HG03378 (cell line): ENCODE measurements around the gene NSA2.

Experiments
- ATAC-seq: cut with Tn5 transposase; IDR thresholded peaks from one replicate; pipeline ENCODE4 v1.9.1; 2021; ENCODE audit warnings: mild to moderate bottlenecking, moderate library complexity; ENCODE audit not compliant: unreplicated experiment

The NSA2 gene

DNA sequence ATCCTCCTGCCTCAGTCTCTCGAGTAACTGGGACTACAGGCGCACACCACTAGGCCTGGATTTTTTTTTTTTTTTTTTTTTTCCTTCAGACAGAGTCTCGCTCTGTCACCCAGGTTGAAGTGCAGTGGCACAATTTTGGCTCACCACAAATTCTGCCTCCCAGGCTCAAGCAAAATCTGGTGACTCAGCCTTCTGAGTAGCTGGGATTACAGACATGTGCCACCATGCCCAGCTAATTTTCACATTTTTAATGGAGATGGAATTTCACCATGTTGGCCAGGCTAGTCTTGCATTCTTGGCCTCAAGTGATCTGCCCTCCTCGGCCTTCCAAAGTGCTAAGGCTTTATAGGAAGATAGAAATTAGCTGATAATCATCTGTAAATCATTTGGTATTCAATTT is 43.9 kb downstream of the NSA2 start:
- no peak for ATAC-seq

DNA sequence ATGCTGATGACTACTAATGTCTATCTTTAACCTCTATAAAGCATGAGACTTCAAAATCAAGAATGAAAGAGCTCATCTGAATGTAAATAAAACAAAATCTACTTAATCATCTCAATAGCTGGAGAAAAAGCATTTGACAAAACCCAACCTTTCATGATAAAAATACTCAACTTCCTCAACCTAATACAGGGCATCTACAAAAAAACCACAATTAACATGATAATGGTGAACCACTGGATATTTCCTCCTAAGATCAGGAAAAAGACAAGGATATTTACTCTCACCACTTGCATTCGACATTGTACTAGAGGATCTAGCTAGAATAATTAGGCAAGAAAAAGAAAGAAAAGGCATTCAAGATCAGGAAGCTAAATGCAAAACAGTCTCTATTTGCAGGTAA is 49.8 kb downstream of the NSA2 start:
- no peak for ATAC-seq

- ATAC-seq = no peak
Observed at GRCh38 chr5:74822288-74822687, 55.2 kb downstream of the NSA2 start.

DNA sequence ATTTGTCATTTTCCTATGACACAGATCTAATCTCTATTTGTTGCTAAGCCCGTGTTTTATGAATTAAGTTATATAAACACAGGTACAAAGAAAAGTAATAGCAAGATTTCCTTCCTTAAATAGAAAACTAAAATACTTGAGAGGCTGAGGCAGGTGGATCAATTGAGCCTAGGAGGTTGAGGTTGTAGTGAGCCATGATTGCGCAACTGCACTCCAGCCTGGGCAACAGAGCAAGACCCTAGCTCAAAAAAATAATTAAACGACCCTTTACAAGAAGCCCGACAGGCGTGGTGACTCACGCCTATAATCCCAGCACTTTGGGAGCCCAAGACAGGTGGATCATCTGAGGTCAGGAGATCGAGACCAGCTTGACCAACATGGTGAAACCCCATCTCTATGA is 62.4 kb downstream of the NSA2 start:
- no peak for ATAC-seq
